Spleen (tissue), 11 donors: ENCODE results near the gene NLK. TPM values are rescaled to one million over a fixed set of nuclear protein-coding genes. Genes with fewer than 3 reads are reported as not detected.
"Not testable (repeated sequence)": the region's sequence is repeated elsewhere in the genome, so short reads cannot be mapped to it uniquely, and the experiment has no call there.

Experiments
- DNase-seq: peaks from one replicate; pipeline ENCODE4 v3.0.0-alpha.2; 2020
- H3K27ac ChIP-seq, 8 donors: fragments of 200-600 bp; sonication (generic) in 7 of 8; 1 replicate in 4 of 8; 2 replicates in 4 of 8; pipeline versions ENCODE4 v1.5.0 to v1.8.0; 2016 to 2021; ENCODE audit warnings: inconsistent platforms in 4 of 8, mild to moderate bottlenecking in 4 of 8, moderate library complexity in 1 of 8
- H3K27me3 ChIP-seq, 7 donors: fragments of 200-600 bp; sonication (generic) in 6 of 7; replicated peaks in 1 of 7; 1 replicate in 4 of 7; 2 replicates in 3 of 7; pipeline versions ENCODE4 v1.5.0 to v1.8.0; 2016 to 2021; ENCODE audit warnings: inconsistent platforms in 3 of 7, mild to moderate bottlenecking in 1 of 7
- H3K36me3 ChIP-seq, 6 donors: fragments of 200-600 bp; sonication (generic) in 5 of 6; 1 replicate in 4 of 6; 2 replicates in 2 of 6; pipeline versions ENCODE4 v1.5.0 to v1.8.0; 2016 to 2021; ENCODE audit warnings: inconsistent platforms in 2 of 6
- H3K4me1 ChIP-seq, 6 donors: fragments of 200-600 bp; sonication (generic) in 5 of 6; 1 replicate in 3 of 6; 2 replicates in 3 of 6; pipeline versions ENCODE4 v1.5.0 to v1.8.0; 2016 to 2021; ENCODE audit warnings: inconsistent platforms in 3 of 6
- H3K4me3 ChIP-seq, 8 donors: fragments of 200-600 bp; sonication (generic) in 7 of 8; 1 replicate in 4 of 8; 2 replicates in 4 of 8; pipeline versions ENCODE4 v1.5.0 to v1.8.0; 2016 to 2021; ENCODE audit warnings: inconsistent platforms in 4 of 8, mild to moderate bottlenecking in 4 of 8, moderate library complexity in 2 of 8
- H3K9me3 ChIP-seq, 8 donors: fragments of 200-600 bp; sonication (generic) in 7 of 8; 1 replicate in 4 of 8; 2 replicates in 4 of 8; pipeline versions ENCODE4 v1.5.0 to v1.8.0; 2016 to 2021; ENCODE audit warnings: inconsistent platforms in 4 of 8
- POLR2A ChIP-seq, 3 donors: fragments of 450-650 bp; IDR thresholded peaks; one replicate each; pipeline ENCODE4 v1.5.1; 2017; ENCODE audit warnings: antibody characterized with exemption in 3 of 3, mild to moderate bottlenecking in 1 of 3
- POLR2AphosphoS5 ChIP-seq, 3 donors: sonication (generic); formaldehyde crosslinking; IDR thresholded peaks; one replicate each; pipeline ENCODE4 v1.5.1; 2017; ENCODE audit warnings: antibody characterized with exemption in 3 of 3
- WGBS, 5 donors: extraction: QIAGEN DNeasy Blood & Tissue Kit in 3 of 5; methylation state at CpG; one replicate each; pipeline versions ENCODE4 v1.1.5 to v1.1.7; 2013 to 2018; 5-methylcytosine and 5-hydroxymethylcytosine counted together
- intact Hi-C: fragments of 100-400 bp; cut with DNase I; formaldehyde crosslinking; loops from one replicate; pipeline ENCODE4 v1.15.0; 2023; ENCODE audit warnings: low total_unique reads
- polyA plus RNA-seq, 3 donors: library from polyadenylated mRNA; stranded (reverse); fragments of 200-250 nt; gene quantifications; one replicate each; pipeline ENCODE4 v1.2.1, GENCODE V29; 2013
- total RNA-seq, 7 donors: library from RNA; depleted of rRNA in 3 of 7; stranded (reverse); fragments of >200 nt in 3 of 7; fragmentation: NEBNext Ultra II Directional in 4 of 7; extraction: Animal tissue kit (Norgen Biotek cat#: 25700) in 4 of 7; gene quantifications; one replicate each; pipeline versions ENCODE4 v1.1.0 to v1.2.1, GENCODE V29; 2016 to 2021
- TF ChIP-seq, protein P1 (sequence below), 11 experiments: fragments of 200-600 bp in 7 of 11; fragments of 450-650 bp in 4 of 11; sonication (generic) in 4 of 11; IDR thresholded peaks in 8 of 11; conservative IDR thresholded peaks in 3 of 11; 1 replicate in 7 of 11; 2 replicates in 4 of 11; pipeline versions ENCODE4 v1.4.0 to v1.8.0; 2016 to 2021; ENCODE audit warnings: antibody characterized with exemption in 11 of 11, inconsistent platforms in 4 of 11, mild to moderate bottlenecking in 1 of 11
- donor health status: healthy with polysubstance abuse.
- donor health status: DM: no; HTN: no; CAD: no; lungs with moderate emphysema.
- donor health status: DM: no; HTN: no; CAD: no.
- donor health status: Bipolar disorder and iron deficiency.
- donor health status: healthy.
- donor health status: DM: no; HTN: no; CAD: no.
- donor health status: DM: yes; HTN: yes; CAD: no.

The NLK gene
- total and polyA plus RNA-seq, 10 donors: 12.6 to 49.4 (median 34.3) TPM

DNA sequence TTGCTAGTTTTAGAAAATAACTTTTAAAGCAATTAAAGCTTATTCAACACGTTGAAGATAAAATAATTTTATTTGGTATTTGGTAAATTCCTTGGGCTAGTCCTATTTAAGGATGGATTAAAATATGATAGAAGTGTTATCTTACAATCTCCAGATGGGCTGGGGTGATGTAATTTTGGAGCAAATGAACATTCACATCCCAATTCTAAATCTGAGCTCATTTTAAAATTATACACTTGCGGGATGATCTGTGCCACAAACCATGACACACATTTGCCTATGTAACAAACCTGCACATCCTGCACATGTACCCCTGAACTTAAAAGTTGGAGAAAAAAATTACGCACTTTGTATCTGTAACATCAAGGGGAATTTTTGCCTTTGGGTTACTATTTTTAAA is 31.5 kb downstream of the NLK start:
- 72 to 87% (median 81%) methylated on average over 3 of the region's 3 CpGs for WGBS, 5 donors
- no peak for TF ChIP-seq POLR2AphosphoS5 (IDR thresholded peaks at IDR 0.05)
- TF ChIP-seq POLR2A (IDR thresholded peaks at IDR 0.05): no peak
- no peaks in the 10 kb centered on the region for H3K27me3 ChIP-seq
- H3K4me3 ChIP-seq: no peak overlapping the region
- peaks cover 0 to 72% (median 33%) of the 10 kb centered on the region in 6 donors for H3K4me1 ChIP-seq
- H3K36me3 ChIP-seq: peaks cover 0 to 13% (median 0%) of the 10 kb centered on the region in 6 donors
- peaks cover 0 to 22% (median 17%) of the 10 kb centered on the region in 8 donors for H3K9me3 ChIP-seq
- intact Hi-C loops: no loop called here
- H3K27ac ChIP-seq: no peak overlapping the region
- DNase-seq: no peak

DNA sequence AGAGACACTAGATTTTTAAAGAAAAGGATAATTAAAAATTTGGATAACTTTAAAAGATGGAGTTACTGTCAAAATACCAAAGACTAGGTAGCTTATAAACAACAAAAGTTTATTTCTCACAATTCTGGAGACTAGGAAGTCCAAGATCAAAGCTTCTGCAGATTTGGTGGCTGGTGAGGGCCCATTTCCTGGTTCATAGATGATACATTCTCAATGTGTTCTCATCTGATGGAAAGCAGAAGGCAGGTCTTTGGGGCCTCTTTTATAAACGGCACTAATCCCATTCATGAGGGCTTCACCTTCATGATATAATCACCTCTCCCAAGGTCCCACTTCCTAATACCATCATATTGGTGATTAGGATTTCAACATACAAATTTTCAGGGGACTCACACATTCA is 33.7 kb downstream of the NLK start:
- intact Hi-C loops: no loop called here
- Histone ChIP-seq H3K4me3 (no peak overlapping the region), H3K9me3 (peaks cover 0 to 15% (median 7%) of the 10 kb centered on the region in 8 donors), H3K27me3 (no peaks in the 10 kb centered on the region), H3K4me1 (peaks cover 0 to 94% (median 39%) of the 10 kb centered on the region in 6 donors), H3K36me3 (peaks cover 0 to 5% (median 0%) of the 10 kb centered on the region in 6 donors), H3K27ac (peak overlapping the region in 1 of 8 donors; percentile 15)
- TF ChIP-seq POLR2AphosphoS5 (IDR thresholded peaks at IDR 0.05) (no peak), POLR2A (IDR thresholded peaks at IDR 0.05) (no peak)
- TF ChIP-seq, protein P1, sequence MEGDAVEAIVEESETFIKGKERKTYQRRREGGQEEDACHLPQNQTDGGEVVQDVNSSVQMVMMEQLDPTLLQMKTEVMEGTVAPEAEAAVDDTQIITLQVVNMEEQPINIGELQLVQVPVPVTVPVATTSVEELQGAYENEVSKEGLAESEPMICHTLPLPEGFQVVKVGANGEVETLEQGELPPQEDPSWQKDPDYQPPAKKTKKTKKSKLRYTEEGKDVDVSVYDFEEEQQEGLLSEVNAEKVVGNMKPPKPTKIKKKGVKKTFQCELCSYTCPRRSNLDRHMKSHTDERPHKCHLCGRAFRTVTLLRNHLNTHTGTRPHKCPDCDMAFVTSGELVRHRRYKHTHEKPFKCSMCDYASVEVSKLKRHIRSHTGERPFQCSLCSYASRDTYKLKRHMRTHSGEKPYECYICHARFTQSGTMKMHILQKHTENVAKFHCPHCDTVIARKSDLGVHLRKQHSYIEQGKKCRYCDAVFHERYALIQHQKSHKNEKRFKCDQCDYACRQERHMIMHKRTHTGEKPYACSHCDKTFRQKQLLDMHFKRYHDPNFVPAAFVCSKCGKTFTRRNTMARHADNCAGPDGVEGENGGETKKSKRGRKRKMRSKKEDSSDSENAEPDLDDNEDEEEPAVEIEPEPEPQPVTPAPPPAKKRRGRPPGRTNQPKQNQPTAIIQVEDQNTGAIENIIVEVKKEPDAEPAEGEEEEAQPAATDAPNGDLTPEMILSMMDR (IDR thresholded peaks at IDR 0.05 in 8 of 11, conservative IDR thresholded peaks at IDR 0.05 in 3 of 11): no peak
- 38 to 82% (median 48%) methylated on average over 1 of the region's 1 CpG for WGBS, 5 donors
- no peak for DNase-seq

DNA sequence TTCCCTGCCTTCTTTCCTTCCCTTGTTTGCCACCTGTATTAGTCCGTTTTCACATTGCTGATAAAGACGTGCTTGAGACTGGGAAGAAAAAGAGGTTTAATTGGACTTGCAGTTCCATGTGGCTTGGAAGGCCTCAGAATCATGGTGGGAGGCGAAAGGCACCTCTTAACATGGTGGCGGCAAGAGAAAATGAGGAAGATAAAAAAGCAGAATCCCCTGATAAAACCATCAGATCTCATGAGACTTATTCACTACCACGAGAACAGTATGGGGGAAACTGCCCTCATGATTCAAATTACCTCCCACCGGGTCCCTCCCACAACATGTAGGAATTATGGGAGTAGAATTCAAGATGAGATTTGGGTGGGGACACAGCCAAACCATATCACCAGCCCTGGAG is 34.7 kb downstream of the NLK start:
- Histone ChIP-seq H3K27ac (peak overlapping the region in 1 of 8 donors; percentile 8), H3K4me1 (peaks cover 0 to 94% (median 37%) of the 10 kb centered on the region in 6 donors)
- H3K27me3 ChIP-seq, H3K9me3 ChIP-seq, DNase-seq, intact Hi-C loops, H3K4me3 ChIP-seq, H3K36me3 ChIP-seq: not testable (repeated sequence)
- WGBS, 5 donors: 86 to 93% (median 89%) methylated on average over 6 of the region's 6 CpGs

DNA sequence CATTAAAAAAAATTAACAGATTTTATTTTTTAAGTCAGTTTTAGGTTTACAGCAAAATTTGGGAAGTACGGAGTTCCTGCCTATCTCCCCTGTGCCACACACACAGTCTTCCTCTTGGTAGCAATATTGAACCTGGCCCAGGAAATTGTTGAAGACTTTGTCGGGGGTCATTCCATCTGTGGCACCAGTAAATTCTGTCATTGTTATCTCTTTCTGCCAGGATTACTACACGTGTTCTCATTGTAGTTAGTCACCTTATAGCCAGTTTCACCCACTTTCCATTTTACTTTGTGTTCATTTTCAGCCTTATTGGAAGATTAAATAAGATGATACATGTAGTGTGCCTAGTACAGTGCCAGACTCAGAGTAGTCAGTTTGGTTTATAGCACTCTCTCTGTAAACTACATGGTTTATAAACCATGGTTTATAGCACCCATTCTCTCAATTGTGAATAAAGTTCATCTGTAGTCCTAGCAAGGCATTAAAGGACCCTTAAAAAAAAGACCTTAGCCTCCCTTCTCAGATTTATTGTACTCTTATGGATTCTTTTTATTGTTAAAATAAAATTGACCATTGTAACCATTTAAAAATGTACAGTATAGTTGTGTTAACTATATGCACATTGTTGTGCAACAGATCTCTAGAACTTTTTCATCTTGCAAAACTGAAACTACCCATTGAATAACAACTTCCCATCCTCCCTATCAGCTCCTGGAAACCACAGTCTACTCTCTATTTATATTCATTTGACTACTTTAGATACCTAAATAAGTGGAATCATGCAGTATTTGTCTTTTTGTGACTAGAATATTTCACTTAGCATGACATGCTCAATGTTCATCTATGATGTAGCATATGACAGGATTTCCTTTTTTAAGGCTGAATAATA is 36.1 kb downstream of the NLK start:
- H3K27ac ChIP-seq: peak overlapping the region in 1 of 8 donors; percentile 36
- WGBS, 5 donors: 38 to 63% (median 45%) methylated on average over 3 of the region's 3 CpGs
- peaks cover 0 to 94% (median 47%) of the 10 kb centered on the region in 6 donors for H3K4me1 ChIP-seq
- H3K9me3 ChIP-seq: peaks cover 0 to 5% (median 0%) of the 10 kb centered on the region in 8 donors
- DNase-seq: no peak
- intact Hi-C loops: no loop called here
- TF ChIP-seq, protein P1 (IDR thresholded peaks at IDR 0.05 in 8 of 11, conservative IDR thresholded peaks at IDR 0.05 in 3 of 11): no peak
- TF ChIP-seq POLR2A (IDR thresholded peaks at IDR 0.05): no peak
- no peak for TF ChIP-seq POLR2AphosphoS5 (IDR thresholded peaks at IDR 0.05)
- no peaks in the 10 kb centered on the region for H3K36me3 ChIP-seq
- no peak overlapping the region for H3K4me3 ChIP-seq
- H3K27me3 ChIP-seq: no peaks in the 10 kb centered on the region

DNA sequence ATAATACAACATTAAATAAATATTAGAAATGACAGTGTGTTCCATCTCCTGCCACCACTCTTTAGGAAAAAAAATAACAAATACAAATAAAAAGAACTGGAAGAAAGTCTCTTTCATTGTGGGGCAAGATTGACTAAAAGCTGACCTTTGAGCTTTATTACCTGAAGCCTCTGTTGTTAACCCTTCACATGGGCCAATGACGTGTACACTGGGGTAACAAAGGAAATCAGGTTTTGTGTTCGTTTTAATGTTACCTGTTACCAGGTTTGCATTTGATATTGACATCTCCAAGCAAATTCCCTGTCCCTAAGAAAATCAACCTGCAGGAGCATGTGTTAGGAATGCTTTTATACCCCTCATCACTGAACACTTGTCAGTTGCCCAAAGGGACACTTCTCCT is 39.0 kb downstream of the NLK start:
- no peak overlapping the region for H3K4me3 ChIP-seq
- H3K36me3 ChIP-seq: no peaks in the 10 kb centered on the region
- peaks cover 0 to 74% (median 37%) of the 10 kb centered on the region in 6 donors for H3K4me1 ChIP-seq
- TF ChIP-seq POLR2A (IDR thresholded peaks at IDR 0.05) (no peak), POLR2AphosphoS5 (IDR thresholded peaks at IDR 0.05) (no peak)
- TF ChIP-seq, protein P1 (IDR thresholded peaks at IDR 0.05 in 8 of 11, conservative IDR thresholded peaks at IDR 0.05 in 3 of 11): no peak
- peaks cover 0 to 5% (median 0%) of the 10 kb centered on the region in 8 donors for H3K9me3 ChIP-seq
- H3K27ac ChIP-seq: no peak overlapping the region
- H3K27me3 ChIP-seq: no peaks in the 10 kb centered on the region
- 91 to 96% (median 93%) methylated on average over 2 of the region's 2 CpGs for WGBS, 5 donors
- DNase-seq: no peak
- intact Hi-C loops: no loop called here
